Measurements from ENCODE around the gene PNLIPRP1. TPM values are rescaled to one million over a fixed set of nuclear protein-coding genes. Genes with fewer than 3 reads are reported as not detected.

Gene PNLIPRP1
- not detected for total RNA-seq
- long read RNA-seq = 0 reads

DNA sequence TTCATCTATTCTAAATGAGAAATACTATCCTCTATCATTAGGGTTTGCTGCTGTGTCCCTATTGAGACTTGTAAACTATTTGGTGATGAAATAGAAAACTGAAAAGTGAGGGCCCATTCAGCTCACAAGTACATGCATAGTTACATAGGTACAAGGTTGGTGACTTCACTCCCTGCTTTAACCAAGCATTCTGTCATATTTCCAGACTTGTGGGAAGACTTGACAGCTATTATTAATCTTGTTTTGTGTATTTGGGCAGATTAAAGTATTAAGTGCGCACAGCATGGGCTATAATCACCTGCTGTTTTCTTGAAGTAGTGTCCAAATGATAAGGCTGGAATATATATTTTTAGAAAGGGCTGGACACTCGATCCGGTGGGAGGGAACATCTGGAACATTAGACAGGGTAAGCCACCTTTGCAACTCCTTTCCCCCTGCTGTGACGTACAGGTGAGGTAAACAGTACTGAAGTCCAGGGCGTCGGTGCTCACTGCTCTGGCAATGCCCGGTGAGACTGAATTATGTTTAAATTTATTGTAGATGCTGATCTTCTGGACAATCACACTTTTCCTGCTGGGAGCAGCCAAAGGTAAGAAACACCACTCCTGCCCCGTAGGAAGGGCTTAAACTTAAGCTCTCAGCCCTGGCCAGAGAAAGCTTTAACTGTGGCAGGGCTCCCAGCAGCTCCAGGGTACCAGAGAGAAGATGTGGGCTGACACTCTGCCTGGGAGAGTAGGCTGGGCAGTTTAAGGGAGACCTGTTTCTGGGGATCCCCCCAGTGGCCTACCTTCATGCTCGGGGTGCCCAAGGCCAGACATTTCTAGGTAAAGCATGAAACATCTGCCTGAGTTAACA lies at the start of gene PNLIPRP1:
Gene PNLIPRP1 (plus strand): TSS at position 370 of the 855 bp plus-strand sequence. CDS start 171 bp downstream, at position 541.
- DNase-seq (ENCODE audit: low spot score) = no peak
- intact Hi-C loops (cut with DNase I) = no loop called here

- DNase-seq (ENCODE audit: low spot score) = no peak
- intact Hi-C loops (cut with DNase I) = no loop called here
Measured at GRCh38 chr10:116542007-116542677, 48.6 kb upstream of the PNLIPRP1 start.

- DNase-seq (ENCODE audit: low spot score) = no peak
- intact Hi-C loops (cut with DNase I) = no loop called here
Measured at GRCh38 chr10:116545122-116545521, 45.6 kb upstream of the PNLIPRP1 start.

GRCh38 chr10:116545756-116546155 lies 45.0 kb upstream of the PNLIPRP1 start, which contains the start of gene PNLIP:
PNLIP (plus strand) TSS chr10:116545931; CDS start chr10:116546093, 162 bp downstream.
- intact Hi-C loops (cut with DNase I) = no loop called here
- no peak for DNase-seq (ENCODE audit: low spot score)

GRCh38 chr10:116548301-116548700 lies 42.5 kb upstream of the PNLIPRP1 start:
- intact Hi-C loops (cut with DNase I) = no loop called here
- no peak for DNase-seq (ENCODE audit: low spot score)

DNA sequence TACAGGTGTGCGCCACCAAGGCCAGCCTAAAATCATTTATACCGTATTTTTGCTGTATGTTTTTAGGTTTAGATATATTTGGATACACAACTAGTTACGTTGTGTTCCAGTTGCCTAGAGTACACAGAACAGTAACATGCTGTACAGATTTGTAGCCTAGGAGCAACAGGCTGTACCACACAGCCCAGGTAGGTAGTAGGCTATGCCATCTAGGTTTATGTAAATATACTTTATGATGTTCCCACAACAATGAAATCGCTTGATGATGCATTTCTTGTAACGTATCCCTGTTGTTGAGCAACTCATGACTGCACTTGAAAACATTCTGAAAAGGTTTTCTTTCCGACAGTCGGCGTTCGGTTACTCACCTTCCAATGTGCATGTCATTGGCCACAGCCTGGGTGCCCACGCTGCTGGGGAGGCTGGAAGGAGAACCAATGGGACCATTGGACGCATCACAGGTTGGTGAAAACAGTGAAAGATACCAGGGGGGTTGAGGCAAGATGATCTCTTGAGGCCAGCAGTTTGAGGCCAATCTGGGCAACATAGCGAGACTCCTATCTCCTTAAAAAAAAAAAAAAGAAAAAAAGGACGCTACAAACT lies 37.3 kb upstream of the PNLIPRP1 start:
- intact Hi-C loops (cut with DNase I) = no loop called here
- DNase-seq (ENCODE audit: low spot score) = no peak

GRCh38 chr10:116554628-116555027 lies 36.1 kb upstream of the PNLIPRP1 start:
- DNase-seq (ENCODE audit: low spot score) = no peak
- intact Hi-C loops (cut with DNase I) = no loop called here

DNA sequence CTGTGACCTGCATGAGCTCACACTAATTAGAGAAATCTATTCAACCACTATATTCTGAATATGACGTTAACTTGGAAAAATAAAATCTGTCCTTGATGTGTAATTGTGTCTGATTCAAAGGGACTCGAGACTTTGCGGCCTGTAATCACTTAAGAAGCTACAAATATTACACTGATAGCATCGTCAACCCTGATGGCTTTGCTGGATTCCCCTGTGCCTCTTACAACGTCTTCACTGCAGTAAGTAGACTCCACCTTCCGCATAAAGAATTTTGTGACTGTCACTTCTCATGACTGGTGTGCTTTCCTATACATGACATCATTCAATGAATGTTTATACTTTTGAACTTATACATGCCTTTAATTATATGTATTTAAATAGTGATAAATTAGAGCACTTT lies 34.9 kb upstream of the PNLIPRP1 start:
- intact Hi-C loops (cut with DNase I) = no loop called here
- no peak for DNase-seq (ENCODE audit: low spot score)

DNA sequence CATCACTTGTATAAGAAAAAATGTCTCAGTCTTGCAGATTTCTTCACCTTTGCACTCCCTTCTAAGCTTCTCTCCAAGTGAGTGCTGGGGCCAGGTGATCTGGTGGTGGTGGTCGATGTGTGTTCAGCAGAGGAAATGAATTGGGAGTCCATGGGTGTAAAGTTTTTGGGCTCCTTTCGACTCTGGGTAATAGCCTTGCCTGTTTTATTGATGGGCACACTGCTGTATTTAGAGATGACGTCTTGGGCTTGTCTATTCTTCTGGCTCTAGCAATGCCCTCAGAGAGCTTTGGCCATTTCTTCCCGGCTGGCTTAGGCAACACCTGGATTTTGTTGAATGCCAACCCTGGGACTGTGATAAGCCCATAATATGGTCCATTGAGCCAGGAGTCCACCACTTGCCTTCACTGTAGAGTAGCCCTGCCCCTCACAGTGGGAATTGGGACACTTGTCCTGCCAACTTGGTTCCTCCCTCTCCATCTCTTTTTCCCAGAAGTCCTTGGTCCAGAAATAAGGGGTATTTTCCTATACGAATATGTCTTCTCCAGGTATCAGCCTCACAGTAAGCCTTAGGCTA lies 33.4 kb upstream of the PNLIPRP1 start:
- intact Hi-C loops (cut with DNase I) = no loop called here
- no peak for DNase-seq (ENCODE audit: low spot score)

DNA sequence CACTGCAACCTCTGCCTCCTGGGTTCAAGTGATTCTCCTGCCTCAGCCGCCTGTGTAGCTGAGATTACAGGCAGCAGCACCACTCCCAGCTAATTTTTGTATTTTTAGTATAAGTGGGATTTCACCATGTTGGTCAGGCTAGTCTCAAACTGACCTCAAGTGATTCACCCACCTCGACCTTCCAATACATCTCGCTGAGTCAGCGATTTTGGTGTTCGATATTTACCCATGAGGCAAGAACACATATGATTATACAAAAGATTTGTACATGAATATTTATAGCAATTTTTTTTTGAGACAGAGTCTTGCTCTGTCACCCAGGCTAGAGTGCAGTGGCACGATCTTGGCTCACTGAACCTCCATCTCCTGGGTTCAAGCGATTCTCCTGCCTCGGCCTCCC lies 25.2 kb upstream of the PNLIPRP1 start:
- intact Hi-C loops (cut with DNase I) = no loop called here
- DNase-seq (ENCODE audit: low spot score) = no peak

DNA sequence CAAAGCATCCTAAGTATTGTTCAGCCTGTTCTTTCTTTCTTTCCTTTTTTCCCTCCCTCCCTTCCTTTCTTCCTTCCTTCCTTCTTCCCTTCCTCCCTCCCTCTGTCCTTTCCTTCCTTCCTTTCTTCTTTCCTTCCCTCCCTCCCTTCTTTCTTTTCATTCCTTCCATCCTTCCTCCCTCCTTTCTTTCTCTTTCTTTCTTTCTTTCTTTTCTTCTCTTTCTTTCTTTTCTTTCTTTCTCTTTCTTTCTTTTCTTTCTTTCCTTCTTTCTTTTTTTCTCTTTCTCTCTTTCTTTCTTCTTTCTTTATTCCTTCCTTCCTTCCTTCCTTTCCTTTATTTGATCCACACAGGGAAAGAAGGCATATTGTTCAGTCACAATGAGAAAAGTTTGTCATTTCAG lies 23.8 kb upstream of the PNLIPRP1 start:
- no peak for DNase-seq (ENCODE audit: low spot score)
- intact Hi-C loops (cut with DNase I) = no loop called here

GRCh38 chr10:116567335-116567734 lies 23.4 kb upstream of the PNLIPRP1 start:
- no peak for DNase-seq (ENCODE audit: low spot score)
- intact Hi-C loops (cut with DNase I) = no loop called here

DNA sequence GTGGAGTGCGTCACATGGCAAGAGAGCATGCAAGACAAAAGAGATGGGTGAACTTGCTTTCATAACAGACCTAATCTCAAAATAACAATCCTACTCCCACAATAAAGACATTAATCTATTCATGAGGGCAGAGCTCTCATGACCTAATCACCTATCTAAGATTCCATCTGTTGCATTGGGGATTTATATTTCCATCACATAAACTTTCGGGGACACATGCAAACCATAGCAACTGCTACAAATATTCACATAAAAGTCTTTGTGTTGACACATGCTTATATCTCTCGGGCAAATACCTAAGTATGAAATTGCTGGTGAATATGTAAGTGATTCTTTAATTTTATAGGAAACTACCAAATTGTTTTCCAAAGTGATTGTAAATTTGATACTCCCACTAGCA lies 16.0 kb upstream of the PNLIPRP1 start:
- intact Hi-C loops (cut with DNase I) = no loop called here
- DNase-seq (ENCODE audit: low spot score) = no peak

GRCh38 chr10:116587878-116588591 lies 2.7 kb upstream of the PNLIPRP1 start:
- no peak for DNase-seq (ENCODE audit: low spot score)
- intact Hi-C loops (cut with DNase I) = no loop called here

DNA sequence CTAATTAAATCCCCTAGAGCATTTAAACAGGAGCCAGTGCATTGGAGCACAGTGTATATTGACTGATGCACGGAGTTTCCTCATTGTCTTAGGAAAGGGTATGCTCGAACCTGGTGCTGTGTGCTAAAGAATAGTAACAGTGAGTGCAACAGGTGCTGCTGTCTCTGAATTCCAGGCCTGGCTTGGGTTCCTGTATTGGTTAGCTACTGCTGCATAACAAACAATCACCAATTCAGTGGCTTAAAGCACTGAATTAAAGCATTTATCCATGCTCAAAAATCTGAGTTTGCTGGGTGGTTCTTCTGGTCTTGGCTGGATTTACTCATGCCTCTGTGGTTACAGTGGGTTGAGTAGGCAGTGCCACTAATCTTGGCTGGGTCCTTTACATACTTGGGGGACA lies 1.8 kb upstream of the PNLIPRP1 start:
- no peak for DNase-seq (ENCODE audit: low spot score)
- intact Hi-C loops (cut with DNase I) = no loop called here

GRCh38 chr10:116589926-116590325 lies 833 bp upstream of the PNLIPRP1 start:
- no peak for DNase-seq (ENCODE audit: low spot score)
- intact Hi-C loops (cut with DNase I) = no loop called here

- no peak for DNase-seq (ENCODE audit: low spot score)
- intact Hi-C loops (cut with DNase I) = no loop called here
Measured at GRCh38 chr10:116593139-116593740, 2.5 kb downstream of the PNLIPRP1 start.

- intact Hi-C loops (cut with DNase I) = no loop called here
- DNase-seq (ENCODE audit: low spot score) = no peak
Measured at GRCh38 chr10:116594525-116595035, 3.8 kb downstream of the PNLIPRP1 start.

DNA sequence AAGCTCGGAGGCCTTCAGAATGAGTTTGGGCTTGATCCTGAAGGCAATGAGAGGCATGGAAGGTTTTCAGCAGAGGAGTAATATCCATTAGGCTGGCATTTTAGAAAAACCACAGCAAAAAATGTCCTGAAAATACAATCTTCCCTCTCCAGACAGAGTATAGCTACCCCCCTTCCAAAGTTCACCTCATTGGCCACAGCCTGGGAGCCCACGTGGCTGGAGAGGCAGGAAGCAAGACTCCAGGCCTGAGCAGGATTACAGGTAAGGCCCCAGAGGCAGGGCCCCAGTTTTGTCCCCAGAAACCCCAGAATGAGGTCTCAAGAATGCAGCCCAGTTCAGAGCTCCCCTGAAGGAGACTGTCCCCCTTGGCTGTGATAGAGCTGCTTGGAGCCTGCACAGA lies 5.3 kb downstream of the PNLIPRP1 start:
- intact Hi-C loops (cut with DNase I) = no loop called here
- no peak for DNase-seq (ENCODE audit: low spot score)
